CD1c-positive myeloid dendritic cell (primary cell): ENCODE results near the gene TMEM184B.
A peak's percentile ranks its signal among the peaks of the same experiment; 100 is the strongest.
"Not testable (repeated sequence)": the region's sequence is repeated elsewhere in the genome, so short reads cannot be mapped to it uniquely, and the experiment has no call there.

Experiments used
- DNase-seq: peaks from one replicate; pipeline ENCODE4 v3.0.0-alpha.2; 2016; ENCODE audit errors: extremely low spot score

The TMEM184B gene

DNA sequence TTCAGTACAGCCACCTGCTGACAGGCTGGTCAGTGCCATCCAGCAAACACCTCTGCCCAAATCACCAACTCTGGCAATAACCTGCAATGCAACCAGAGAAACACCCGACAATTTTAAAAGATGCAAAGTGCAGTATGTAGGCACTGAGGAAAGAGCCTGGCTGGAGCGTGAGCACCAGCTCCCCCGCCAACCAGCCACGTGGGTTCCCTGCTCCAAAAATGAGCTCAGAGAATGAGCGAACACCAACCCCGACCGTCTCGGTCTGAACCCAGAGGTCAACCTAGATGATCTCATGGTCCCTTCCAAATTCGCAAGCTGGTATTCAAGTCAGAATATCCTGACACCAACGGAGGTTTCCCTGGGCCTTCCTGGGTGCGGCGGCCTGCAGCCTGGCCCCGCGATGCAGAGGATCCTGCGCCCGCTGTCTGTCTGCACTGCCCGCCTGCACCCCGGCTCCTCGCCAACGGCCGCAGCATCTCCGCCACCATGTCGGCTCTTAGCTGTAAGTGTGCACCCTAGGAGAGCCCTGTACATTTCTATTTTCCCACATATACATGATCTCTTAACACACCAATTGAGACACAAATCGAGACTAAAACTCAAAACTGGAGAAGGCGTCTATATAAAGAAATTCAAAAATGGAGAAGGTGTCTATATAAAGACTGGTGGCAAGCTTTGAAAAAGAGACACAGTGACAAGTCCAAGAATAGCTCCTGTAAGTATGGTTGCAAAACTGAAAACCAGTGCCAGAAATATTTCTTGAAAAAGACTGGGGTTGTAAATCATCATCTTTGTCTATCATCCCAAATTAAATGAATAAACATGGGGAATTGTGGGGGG, 22.8 kb downstream of the TMEM184B start:
- DNase-seq = no peak

DNA sequence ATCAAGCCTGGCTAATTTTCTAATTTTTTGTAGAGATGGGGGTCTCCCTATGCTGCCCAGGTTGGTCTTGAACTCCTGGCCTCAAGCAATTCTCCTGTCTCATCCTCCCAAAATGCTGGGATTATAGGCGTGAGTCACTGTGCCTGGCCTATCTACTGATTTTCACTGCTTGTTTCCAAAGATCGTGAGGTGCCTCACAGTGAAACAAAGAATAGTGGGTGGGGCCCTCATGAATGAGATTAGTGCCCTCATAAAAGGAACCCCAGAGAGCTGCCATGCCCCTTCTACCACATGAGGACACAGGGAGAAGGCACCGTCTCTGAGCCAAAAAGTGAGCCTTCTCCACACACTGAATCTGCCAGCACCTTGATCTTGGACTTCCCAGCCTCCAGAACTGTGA, 23.5 kb downstream of the TMEM184B start:
- no peak for DNase-seq

DNA sequence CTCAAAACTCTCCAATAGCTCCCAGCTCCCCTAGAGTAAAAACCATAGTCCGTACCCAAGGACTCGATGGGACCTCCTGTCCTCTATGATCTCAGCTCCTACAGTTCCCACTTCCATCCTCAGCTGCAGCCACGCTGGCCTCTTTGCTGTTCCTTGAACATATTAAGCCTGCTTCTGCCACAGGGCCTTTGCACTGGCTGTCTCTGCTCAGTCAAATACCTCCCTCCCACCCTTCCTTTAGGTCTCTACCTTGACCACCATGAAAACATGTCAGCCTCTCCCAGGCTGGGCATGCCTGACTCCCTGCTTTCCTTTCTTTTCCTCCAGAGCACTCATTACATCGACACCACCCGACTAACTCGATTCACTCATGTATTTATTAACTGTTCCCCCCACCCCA, 24.5 kb downstream of the TMEM184B start:
- DNase-seq = no peak

DNA sequence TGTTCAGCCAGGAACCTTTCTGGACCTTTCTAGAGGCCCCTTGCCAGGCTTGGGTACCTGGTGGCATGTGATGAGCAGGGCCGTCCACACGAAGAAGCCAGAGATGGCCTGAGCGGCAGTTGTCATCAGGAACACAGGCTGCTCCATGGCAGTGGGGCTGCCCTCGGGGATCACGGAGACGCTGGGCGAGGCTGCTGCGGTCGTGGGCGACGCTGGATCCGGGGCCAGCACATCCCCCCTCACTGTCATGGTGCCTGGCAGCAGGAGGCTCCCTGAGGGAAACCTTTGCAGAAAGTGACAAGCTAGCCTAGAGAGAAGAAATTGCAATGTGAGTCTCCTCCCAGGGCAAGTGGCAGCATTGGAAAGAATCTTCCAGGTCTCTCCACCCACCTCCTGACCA, 25.1 kb downstream of the TMEM184B start:
- no peak for DNase-seq

DNA sequence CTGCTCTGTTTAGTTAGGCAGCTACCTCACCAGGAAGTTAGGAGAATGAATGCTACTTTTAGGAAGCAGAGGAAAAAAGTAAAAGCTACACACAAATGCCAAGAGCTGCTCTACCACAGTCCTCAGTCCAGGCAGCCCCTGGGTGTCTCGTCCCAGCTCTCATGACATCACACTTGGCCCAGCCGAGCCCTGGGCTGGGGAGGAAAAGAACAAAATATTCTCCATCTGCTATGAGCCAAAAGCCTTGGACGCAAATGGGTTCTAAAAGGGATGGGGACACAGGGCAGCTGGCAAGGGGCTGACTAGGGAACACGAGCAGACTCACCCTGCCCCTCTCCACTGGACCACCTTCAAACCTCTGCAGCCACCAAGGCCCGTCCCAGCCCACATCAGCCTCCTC, 26.1 kb downstream of the TMEM184B start:
- DNase-seq = no peak

GRCh38 chr22:38246046-38246658, 26.7 kb downstream of the TMEM184B start:
- DNase-seq = no peak

GRCh38 chr22:38244106-38244505, 28.7 kb downstream of the TMEM184B start:
- DNase-seq = no peak

- no peak for DNase-seq
Observed at GRCh38 chr22:38243007-38243765, 29.6 kb downstream of the TMEM184B start.

DNA sequence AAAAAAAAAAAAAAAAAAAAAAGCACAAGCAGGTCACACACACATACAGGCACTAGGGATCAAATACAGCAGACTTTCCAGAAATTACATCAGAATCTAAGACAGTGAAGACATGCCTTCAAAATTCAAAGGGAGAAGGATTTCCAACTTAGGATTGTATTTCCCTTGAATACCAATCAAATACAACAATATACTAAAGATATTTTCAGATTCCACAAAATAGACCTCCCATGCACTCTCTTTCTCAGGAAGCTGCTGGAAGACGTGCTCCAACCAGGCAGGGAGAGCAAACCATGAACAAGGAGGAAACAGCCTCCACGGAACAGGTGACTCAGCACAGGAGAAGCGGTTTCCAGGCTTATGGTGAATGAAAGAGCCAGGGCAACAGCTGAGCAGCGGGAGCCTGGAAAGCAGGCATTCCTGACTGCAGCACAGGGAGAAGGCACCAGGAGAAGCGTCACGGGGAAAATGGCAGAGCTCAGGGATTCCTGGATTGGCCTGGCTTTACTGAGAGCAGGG, 32.0 kb downstream of the TMEM184B start:
- DNase-seq = no peak

- no peak for DNase-seq
Observed at GRCh38 chr22:38239101-38239761, 33.6 kb downstream of the TMEM184B start.

GRCh38 chr22:38238519-38239071, 34.2 kb downstream of the TMEM184B start:
- DNase-seq = no peak

- DNase-seq = no peak
Observed at GRCh38 chr22:38236786-38237185, 36.0 kb downstream of the TMEM184B start.

DNA sequence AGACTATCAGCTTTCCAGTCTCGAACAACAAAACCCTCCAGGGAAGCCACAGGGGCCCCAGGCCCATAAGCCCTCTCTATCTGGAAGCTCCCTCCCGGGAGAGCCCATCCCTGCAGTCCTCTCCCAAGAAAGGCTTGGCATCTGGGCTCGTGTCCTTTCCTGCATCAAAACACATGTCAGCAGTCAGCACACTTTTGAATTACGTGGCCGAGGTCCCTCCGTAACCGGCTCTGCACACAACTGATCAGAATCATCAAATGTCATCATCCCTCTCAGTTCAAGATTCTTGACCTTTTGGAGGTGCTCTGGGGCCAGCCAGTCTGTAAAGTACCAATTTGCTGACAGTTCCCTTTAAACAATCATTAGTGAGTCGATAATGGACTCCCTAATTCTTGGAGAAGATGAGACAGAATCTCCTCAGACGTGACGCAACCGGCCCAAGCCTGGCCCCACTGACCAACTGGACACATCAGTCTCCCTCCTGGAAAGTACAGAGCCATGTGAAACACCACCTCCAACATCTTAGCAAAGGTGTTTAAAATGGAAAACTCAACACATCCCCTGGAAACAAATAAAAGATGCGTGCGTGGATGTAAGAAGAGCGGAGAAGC, 37.5 kb downstream of the TMEM184B start:
- no peak for DNase-seq

- not testable (repeated sequence) for DNase-seq
Observed at GRCh38 chr22:38233856-38234255, 39.0 kb downstream of the TMEM184B start.

- no peak for DNase-seq
Observed at GRCh38 chr22:38233427-38233826, 39.4 kb downstream of the TMEM184B start.

DNA sequence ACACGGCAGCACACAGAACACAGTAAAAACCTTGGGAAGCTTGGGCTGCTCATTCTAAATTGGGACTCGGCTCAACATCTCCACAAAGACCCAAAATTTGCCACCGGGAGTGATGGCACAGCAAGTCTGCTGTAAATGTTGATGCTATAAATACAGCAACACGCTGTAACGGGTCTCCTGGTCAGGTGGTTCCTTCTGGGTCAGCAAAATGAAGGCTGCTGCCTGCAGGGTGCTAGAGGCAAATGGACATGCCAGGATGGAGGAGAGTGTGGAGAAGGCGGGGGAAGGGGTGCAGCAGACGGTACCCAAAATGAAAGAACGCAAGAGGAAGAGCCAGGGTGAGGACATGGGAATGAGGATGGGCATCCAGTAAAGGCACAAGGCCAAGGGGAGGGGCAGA, 40.6 kb downstream of the TMEM184B start:
- DNase-seq = no peak

DNA sequence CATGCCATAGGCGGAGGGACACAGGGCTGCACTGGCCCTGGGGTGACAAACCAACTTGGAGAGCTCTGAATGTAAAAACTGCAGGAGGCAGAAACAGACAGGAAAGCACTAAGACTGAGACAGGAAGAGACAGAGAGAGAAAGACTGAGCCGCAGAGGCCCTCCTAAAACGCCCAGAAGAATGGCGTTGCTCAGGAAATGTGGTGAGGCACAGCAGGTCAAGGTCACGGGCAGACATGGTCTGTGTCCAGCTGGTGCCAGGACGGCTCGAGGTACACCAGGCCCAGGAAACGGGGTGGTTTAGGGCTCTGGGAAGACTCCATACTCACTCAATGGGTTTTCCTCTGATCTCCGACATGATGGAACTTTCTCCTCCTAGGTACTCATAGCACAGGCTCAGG, 41.9 kb downstream of the TMEM184B start:
- DNase-seq = no peak

DNA sequence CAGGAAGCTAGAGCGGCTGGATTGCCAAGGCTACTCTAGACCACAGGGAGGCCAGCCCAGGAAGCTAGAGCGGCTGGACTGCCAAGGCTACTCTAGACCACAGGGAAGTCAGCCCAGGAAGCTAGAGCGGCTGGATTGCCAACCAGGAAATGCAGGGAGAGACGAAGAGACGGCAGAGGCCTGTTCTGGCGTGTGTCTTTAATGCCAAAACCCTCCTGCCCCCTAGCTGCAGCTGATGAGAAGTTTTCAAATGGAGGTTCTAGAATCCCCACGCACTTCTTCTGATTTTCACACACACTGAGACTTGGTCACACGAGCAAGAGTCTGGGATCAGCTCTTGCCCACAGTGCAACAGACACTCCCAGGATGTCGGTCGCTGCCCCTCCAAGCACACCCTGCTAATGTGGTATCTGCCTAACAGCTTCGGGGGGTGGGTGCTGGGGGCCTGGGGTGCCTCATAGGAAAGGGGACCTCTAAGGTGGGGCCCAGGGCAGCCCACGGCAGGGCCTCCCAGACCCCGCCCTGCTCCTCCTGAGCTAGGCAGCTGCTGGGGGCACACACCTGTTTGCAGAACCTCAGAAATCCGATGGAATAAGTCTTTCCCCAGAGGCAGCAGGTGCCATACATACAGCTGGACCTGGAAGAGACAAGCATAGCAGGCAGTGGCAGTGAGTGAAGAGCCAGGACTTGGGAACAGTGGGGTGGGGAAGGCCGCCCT, 42.5 kb downstream of the TMEM184B start:
- peak; percentile 78 for DNase-seq

- no peak for DNase-seq
Observed at GRCh38 chr22:38228873-38229740, 43.7 kb downstream of the TMEM184B start.
